Measurements from ENCODE around the gene ASIC4. TPM values are rescaled to one million over a fixed set of nuclear protein-coding genes. Genes with fewer than 3 reads are reported as not detected.

The ASIC4 gene
- total RNA-seq, 1 experiment from 2014 or later = not detected

GRCh38 chr2:219499555-219499954, 14.7 kb upstream of the ASIC4 start:
- ChIA-PET POLR2A (interaction anchor here (0.6 to 2.7 kb wide), 6 partner anchors 10 to 185 kb away, joined by 3 to 13 read pairs (median 6); partner anchors contain the start of gene DNPEP), CTCF (interaction anchor here (0.6 to 1.4 kb wide), 6 partner anchors 25 to 96 kb away, joined by 3 to 6 read pairs (median 4); no protein-coding TSS in a partner anchor)
- no peaks in the 10 kb centered on the region for H3K9me3 Mint-ChIP-seq (ENCODE audit: unreplicated experiment)
- H3K4me3 Mint-ChIP-seq (ENCODE audit: unreplicated experiment) = peak overlapping the region; percentile 92
- peak overlapping the region; percentile 93 for H3K27ac Mint-ChIP-seq (ENCODE audit: low read depth, unreplicated experiment)
- H3K36me3 Mint-ChIP-seq (ENCODE audit: insufficient read depth, unreplicated experiment) = peaks cover 7% of the 10 kb centered on the region
- H3K27me3 Mint-ChIP-seq (ENCODE audit: insufficient read depth, unreplicated experiment) = no peaks in the 10 kb centered on the region
- no peak for DNase-seq (ENCODE audit: unreplicated experiment)
- H3K4me1 Mint-ChIP-seq (ENCODE audit: insufficient read depth, unreplicated experiment) = peaks cover 24% of the 10 kb centered on the region
- no TSS peak for BruUV-seq (replicated peaks)
- no peak for TF ChIP-seq CTCF (IDR thresholded peaks at IDR 0.05; ENCODE audit: unreplicated experiment)
- intact Hi-C loops (cut with micrococcal nuclease) = loop anchor here (2.0 kb wide), 2 partner anchors 47 to 69 kb away; no protein-coding TSS in a partner anchor

- Mint-ChIP-seq H3K9me3 (ENCODE audit: unreplicated experiment) (no peaks in the 10 kb centered on the region), H3K27ac (ENCODE audit: low read depth, unreplicated experiment) (no peak overlapping the region), H3K4me1 (ENCODE audit: insufficient read depth, unreplicated experiment) (peaks cover 24% of the 10 kb centered on the region), H3K27me3 (ENCODE audit: insufficient read depth, unreplicated experiment) (no peaks in the 10 kb centered on the region), H3K36me3 (ENCODE audit: insufficient read depth, unreplicated experiment) (peaks cover 7% of the 10 kb centered on the region), H3K4me3 (ENCODE audit: unreplicated experiment) (peak overlapping the region; percentile 92)
- ChIA-PET CTCF (interaction anchor here (0.6 to 1.4 kb wide), 6 partner anchors 11 to 97 kb away, joined by 3 to 6 read pairs (median 4); no protein-coding TSS in a partner anchor), POLR2A (interaction anchor here (0.8 to 2.7 kb wide), 3 partner anchors 10 to 113 kb away, joined by 3 to 12 read pairs (median 4); partner anchors contain the start of gene DNPEP)
- no peak for DNase-seq (ENCODE audit: unreplicated experiment)
- intact Hi-C loops (cut with micrococcal nuclease) = no loop called here
- no peak for TF ChIP-seq CTCF (IDR thresholded peaks at IDR 0.05; ENCODE audit: unreplicated experiment)
- no TSS peak for BruUV-seq (replicated peaks)
Measured at GRCh38 chr2:219500135-219500534, 14.1 kb upstream of the ASIC4 start.

GRCh38 chr2:219501849-219502248, 12.4 kb upstream of the ASIC4 start:
- intact Hi-C loops (cut with micrococcal nuclease) = no loop called here
- no peak for TF ChIP-seq CTCF (IDR thresholded peaks at IDR 0.05; ENCODE audit: unreplicated experiment)
- H3K27me3 Mint-ChIP-seq (ENCODE audit: insufficient read depth, unreplicated experiment) = no peaks in the 10 kb centered on the region
- no peak for DNase-seq (ENCODE audit: unreplicated experiment)
- POLR2A ChIA-PET = no interaction called here
- H3K36me3 Mint-ChIP-seq (ENCODE audit: insufficient read depth, unreplicated experiment) = peaks cover 7% of the 10 kb centered on the region
- H3K9me3 Mint-ChIP-seq (ENCODE audit: unreplicated experiment) = no peaks in the 10 kb centered on the region
- no peak overlapping the region for H3K27ac Mint-ChIP-seq (ENCODE audit: low read depth, unreplicated experiment)
- no TSS peak for BruUV-seq (replicated peaks)
- H3K4me1 Mint-ChIP-seq (ENCODE audit: insufficient read depth, unreplicated experiment) = peaks cover 24% of the 10 kb centered on the region
- no peak overlapping the region for H3K4me3 Mint-ChIP-seq (ENCODE audit: unreplicated experiment)
- CTCF ChIA-PET = interaction anchor here (0.8 to 2.1 kb wide), 3 partner anchors 29 to 100 kb away, joined by 3 to 11 read pairs (median 4); no protein-coding TSS in a partner anchor

- H3K9me3 Mint-ChIP-seq (ENCODE audit: unreplicated experiment) = no peaks in the 10 kb centered on the region
- BruUV-seq (replicated peaks) = no TSS peak
- peaks cover 7% of the 10 kb centered on the region for H3K36me3 Mint-ChIP-seq (ENCODE audit: insufficient read depth, unreplicated experiment)
Measured at GRCh38 chr2:219502618-219503017, 11.7 kb upstream of the ASIC4 start.

More at GRCh38 chr2:219502618-219503017, 11.7 kb upstream of the ASIC4 start:
- CTCF ChIA-PET = interaction anchor here (1.1 to 2.3 kb wide), 4 partner anchors 9 to 187 kb away, joined by 3 to 11 read pairs (median 4); no protein-coding TSS in a partner anchor
- POLR2A ChIA-PET = no interaction called here
- Mint-ChIP-seq H3K27me3 (ENCODE audit: insufficient read depth, unreplicated experiment) (no peaks in the 10 kb centered on the region), H3K27ac (ENCODE audit: low read depth, unreplicated experiment) (no peak overlapping the region), H3K4me3 (ENCODE audit: unreplicated experiment) (no peak overlapping the region), H3K4me1 (ENCODE audit: insufficient read depth, unreplicated experiment) (peaks cover 24% of the 10 kb centered on the region)
- no peak for DNase-seq (ENCODE audit: unreplicated experiment)
- TF ChIP-seq CTCF (IDR thresholded peaks at IDR 0.05; ENCODE audit: unreplicated experiment) = no peak
- intact Hi-C loops (cut with micrococcal nuclease) = no loop called here
